Activated CD8-positive, alpha-beta memory T cell treated with anti-CD3 and anti-CD28 coated beads for 36 hours (primary cell): Measurements from ENCODE around the gene SLC10A3. TPM values are rescaled to one million over a fixed set of nuclear protein-coding genes. Genes with fewer than 3 reads are reported as not detected.
"Not testable (repeated sequence)": the region's sequence is repeated elsewhere in the genome, so short reads cannot be mapped to it uniquely, and the experiment has no call there.

Source experiments
- CTCF ChIA-PET: fragments of 350-600 bp; sonication (Branson Sonifier 250); formaldehyde crosslinking; loops from one replicate; lab custom pipeline; 2021; ENCODE audit warnings: antibody characterized with exemption; lab: Charles Lee
- POLR2A ChIA-PET: fragments of 350-600 bp; sonication (Branson Sonifier 250); formaldehyde crosslinking; loops from one replicate; lab custom pipeline; 2021; ENCODE audit warnings: antibody characterized with exemption; lab: Charles Lee
- total RNA-seq, 2 experiments: library from RNA; stranded (reverse); gene quantifications; one replicate each; pipeline ENCODE4 v1.2.3, GENCODE V29; 2021

Gene SLC10A3
- total RNA-seq, 2 experiments from 2014 or later, result 34.3 to 37.2 TPM

- ChIA-PET CTCF (no interaction called here), POLR2A (no interaction called here)
Observed at GRCh38 chrX:154515090-154515965, 24.9 kb upstream of the SLC10A3 start.

- CTCF ChIA-PET, result no interaction called here
- POLR2A ChIA-PET, result no interaction called here
Observed at GRCh38 chrX:154513716-154514115, 23.3 kb upstream of the SLC10A3 start.

- ChIA-PET POLR2A (no interaction called here), CTCF (no interaction called here)
Observed at GRCh38 chrX:154512879-154513553, 22.6 kb upstream of the SLC10A3 start.

GRCh38 chrX:154511761-154512160 lies 21.3 kb upstream of the SLC10A3 start:
- POLR2A ChIA-PET, result interaction anchor here (0.7 kb wide), 1 partner anchor 540 kb away, joined by 3 read pairs; the partner anchor contains the start of gene HCFC1
- CTCF ChIA-PET, result no interaction called here

- POLR2A ChIA-PET, result no interaction called here
- CTCF ChIA-PET, result no interaction called here
Observed at GRCh38 chrX:154509455-154509854, 19.0 kb upstream of the SLC10A3 start.

- CTCF ChIA-PET, result no interaction called here
- POLR2A ChIA-PET, result no interaction called here
Observed at GRCh38 chrX:154508384-154508745, 17.9 kb upstream of the SLC10A3 start.

- POLR2A ChIA-PET, result no interaction called here
- CTCF ChIA-PET, result no interaction called here
Observed at GRCh38 chrX:154507673-154508383, 17.4 kb upstream of the SLC10A3 start.

- CTCF ChIA-PET, result no interaction called here
- POLR2A ChIA-PET, result no interaction called here
Observed at GRCh38 chrX:154506483-154507332, 16.3 kb upstream of the SLC10A3 start.

GRCh38 chrX:154505734-154506133 lies 15.3 kb upstream of the SLC10A3 start:
- POLR2A ChIA-PET, result no interaction called here
- CTCF ChIA-PET, result no interaction called here

GRCh38 chrX:154502989-154503388 lies 12.6 kb upstream of the SLC10A3 start:
- POLR2A ChIA-PET, result no interaction called here

GRCh38 chrX:154502098-154502497 lies 11.7 kb upstream of the SLC10A3 start:
- CTCF ChIA-PET, result no interaction called here
- POLR2A ChIA-PET, result no interaction called here

More at GRCh38 chrX:154502989-154503388, 12.6 kb upstream of the SLC10A3 start:
- CTCF ChIA-PET, result no interaction called here

GRCh38 chrX:154501423-154501822 lies 11.0 kb upstream of the SLC10A3 start:
- POLR2A ChIA-PET, result interaction anchor here (0.7 kb wide), 1 partner anchor 17 kb away, joined by 4 read pairs; no protein-coding TSS in a partner anchor
- CTCF ChIA-PET, result not testable (repeated sequence)

- CTCF ChIA-PET, POLR2A ChIA-PET: not testable (repeated sequence)
Observed at GRCh38 chrX:154496591-154497137, 6.2 kb upstream of the SLC10A3 start.

- ChIA-PET POLR2A (no interaction called here), CTCF (no interaction called here)
Observed at GRCh38 chrX:154495472-154495922, 5.1 kb upstream of the SLC10A3 start.

- POLR2A ChIA-PET, result no interaction called here
- CTCF ChIA-PET, result no interaction called here
Observed at GRCh38 chrX:154494715-154495114, 4.3 kb upstream of the SLC10A3 start.

GRCh38 chrX:154490021-154490413 lies 412 bp downstream of the SLC10A3 start:
- ChIA-PET POLR2A (interaction anchor here (1.0 to 1.1 kb wide), 3 partner anchors 24 to 90 kb away, joined by 3 to 5 read pairs (median 4); partner anchors contain the start of genes G6PD and IKBKG), CTCF (interaction anchor here (1.9 kb wide), 1 partner anchor 37 kb away, joined by 4 read pairs; no protein-coding TSS in a partner anchor)

GRCh38 chrX:154489182-154489581 lies 1.2 kb downstream of the SLC10A3 start:
- POLR2A ChIA-PET, result interaction anchor here (1.0 kb wide), 1 partner anchor 25 kb away, joined by 3 read pairs; no protein-coding TSS in a partner anchor

GRCh38 chrX:154488336-154489075 lies 1.9 kb downstream of the SLC10A3 start:
- ChIA-PET POLR2A (no interaction called here), CTCF (interaction anchor here (0.7 to 1.9 kb wide), 3 partner anchors 38 to 114 kb away, joined by 3 to 4 read pairs (median 3); partner anchors contain the start of gene FLNA)

More at GRCh38 chrX:154489182-154489581, 1.2 kb downstream of the SLC10A3 start:
- CTCF ChIA-PET, result interaction anchor here (0.8 to 1.9 kb wide), 2 partner anchors 38 to 115 kb away, joined by 3 to 4 read pairs; partner anchors contain the start of gene FLNA
